GM19463 (cell line): ENCODE results near the gene WNK2.
"Not testable (repeated sequence)": the region's sequence is repeated elsewhere in the genome, so short reads cannot be mapped to it uniquely, and the experiment has no call there.

Experiments
- ATAC-seq: cut with Tn5 transposase; IDR thresholded peaks from one replicate; pipeline ENCODE4 v1.9.1; 2021; ENCODE audit warnings: mild to moderate bottlenecking, moderate library complexity; ENCODE audit not compliant: unreplicated experiment

WNK2 gene

DNA sequence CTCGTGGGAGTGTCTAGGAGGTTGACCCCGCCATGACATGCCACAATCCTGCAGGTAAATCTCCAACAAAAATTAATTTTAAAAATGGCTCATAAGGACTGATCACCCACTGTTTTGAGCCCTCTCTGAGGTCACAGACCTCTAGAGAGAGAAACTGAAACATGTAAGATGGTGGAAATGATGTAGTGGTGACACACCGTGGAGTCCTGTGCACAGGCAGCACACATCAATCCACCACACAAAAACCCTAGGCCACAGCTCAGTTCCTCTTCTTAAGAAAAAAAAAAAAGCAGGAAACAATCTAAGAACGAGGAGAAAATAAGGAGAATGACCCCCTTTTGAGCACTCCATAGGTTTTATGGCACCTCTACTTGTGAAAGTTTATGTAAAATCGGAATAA, 173.7 kb downstream of the WNK2 start:
- ATAC-seq, result peak; percentile 48

DNA sequence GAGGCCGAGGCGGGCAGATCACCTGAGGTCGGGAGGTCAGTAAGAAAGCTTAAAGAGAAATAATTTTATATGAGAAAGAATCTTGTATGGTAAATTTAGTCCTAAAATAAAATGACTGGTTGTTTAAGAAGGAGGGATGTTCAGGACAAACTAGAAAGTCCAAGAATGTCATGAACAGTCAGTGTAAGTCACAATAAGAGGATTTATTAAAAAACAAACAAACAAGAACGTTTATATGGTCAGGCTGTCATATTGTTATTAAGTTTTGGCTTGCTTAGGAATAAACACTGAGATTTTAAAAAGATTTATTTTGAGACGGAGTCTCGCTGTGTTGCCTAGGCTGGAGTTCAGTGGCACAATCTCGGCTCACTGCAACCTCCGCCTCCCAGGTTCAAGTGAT, 176.0 kb downstream of the WNK2 start:
- ATAC-seq, result not testable (repeated sequence)

DNA sequence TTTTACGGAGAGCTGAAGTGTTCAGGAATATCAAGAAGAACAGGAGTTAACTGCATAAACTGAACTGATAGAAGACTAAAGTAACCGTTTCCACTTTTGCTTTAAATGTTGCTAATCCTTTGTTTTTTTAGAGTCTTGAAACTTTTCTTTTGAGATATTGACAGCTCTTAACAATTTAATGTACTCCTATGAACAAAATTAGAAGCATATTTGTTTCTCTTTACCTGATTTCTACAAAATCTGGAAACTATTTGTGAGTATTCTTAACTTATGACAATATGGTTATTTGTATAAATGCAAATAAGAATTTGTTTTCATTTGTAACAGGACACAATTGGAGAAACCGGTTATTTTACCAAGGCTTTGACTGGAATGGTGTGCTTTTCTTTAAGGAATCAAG, 178.1 kb downstream of the WNK2 start:
- no peak for ATAC-seq

DNA sequence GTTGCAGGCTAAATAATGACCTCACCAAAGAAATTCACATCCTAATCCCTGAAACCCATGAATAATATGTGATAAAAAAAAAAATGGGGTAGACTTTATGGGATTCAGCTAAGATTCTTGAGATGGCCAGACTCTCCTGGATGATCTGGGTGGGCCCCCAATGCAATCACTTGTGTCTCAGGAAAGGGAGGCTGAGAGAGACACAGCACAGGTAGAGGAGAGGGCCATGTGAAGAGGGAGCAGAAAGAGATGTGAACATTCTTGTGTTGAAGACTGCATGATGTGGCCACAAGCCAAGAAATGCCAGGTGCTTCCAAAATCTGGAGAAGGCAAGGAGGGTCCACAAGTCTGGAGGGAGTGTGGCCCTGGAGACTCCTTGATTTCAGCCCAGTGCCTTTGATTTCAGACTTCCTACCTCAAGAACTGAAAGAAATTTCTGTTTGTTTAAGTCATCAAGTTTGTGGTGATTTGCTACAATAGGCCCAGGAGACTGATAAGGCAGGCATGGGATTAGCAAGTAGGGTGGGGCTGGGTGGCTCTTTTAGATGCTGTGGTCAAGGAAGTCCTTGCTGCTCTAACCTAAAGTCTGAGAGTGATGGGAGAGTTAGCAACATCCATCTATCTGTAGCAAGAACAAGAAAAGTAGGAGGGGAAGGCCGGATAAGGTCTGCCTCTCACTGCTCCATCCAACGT, 180.9 kb downstream of the WNK2 start:
- ATAC-seq, result no peak

DNA sequence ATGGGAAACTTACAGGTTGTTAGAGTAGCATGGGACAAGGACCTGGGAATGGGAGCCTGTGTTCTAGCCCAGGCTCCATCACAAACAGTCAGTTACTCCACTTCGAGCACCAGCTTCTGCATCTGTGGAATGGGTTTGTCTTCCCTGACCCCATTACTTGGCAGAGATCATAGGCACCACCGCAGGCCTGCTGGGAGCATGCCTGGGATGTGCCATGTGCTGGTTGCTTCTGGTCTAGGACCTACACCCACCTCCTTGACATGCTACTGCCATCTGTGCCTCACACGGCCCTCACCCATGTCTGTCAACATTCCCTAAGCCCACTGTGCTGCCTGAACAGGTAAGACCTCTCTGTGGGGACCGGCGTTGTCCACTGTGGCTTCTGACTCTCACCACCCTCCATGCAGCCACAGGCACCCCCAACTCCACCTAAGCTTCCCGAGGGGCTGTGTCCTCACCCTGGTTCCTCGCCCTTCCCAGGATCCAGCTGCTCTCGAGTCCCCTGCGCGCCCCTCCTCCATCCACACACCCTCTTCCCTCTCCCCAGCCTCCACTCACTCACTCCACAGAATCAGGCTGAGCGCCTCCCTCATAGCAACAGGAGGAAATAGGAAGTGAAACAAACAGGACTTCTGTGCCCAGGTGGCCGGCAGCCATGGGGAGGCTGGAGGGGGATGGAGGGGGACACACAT, 181.6 kb downstream of the WNK2 start:
- ATAC-seq, result no peak

DNA sequence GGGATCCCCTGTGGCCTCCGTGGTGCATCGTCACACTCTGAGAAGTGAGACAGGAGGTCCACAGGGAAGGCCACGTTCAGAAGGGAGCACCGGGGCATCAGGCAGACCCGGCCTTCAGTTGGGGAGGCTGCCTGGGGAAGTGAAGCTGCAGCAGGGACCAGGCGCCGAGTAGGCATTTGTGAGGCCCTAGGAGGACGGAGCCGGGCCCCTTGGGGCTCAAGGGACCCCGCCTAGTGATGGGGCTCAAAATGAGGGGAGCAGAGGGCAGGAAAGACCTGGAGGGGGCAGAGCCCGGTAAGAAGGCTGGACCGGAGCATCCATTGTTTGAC, 182.1 kb downstream of the WNK2 start:
- ATAC-seq, result no peak

DNA sequence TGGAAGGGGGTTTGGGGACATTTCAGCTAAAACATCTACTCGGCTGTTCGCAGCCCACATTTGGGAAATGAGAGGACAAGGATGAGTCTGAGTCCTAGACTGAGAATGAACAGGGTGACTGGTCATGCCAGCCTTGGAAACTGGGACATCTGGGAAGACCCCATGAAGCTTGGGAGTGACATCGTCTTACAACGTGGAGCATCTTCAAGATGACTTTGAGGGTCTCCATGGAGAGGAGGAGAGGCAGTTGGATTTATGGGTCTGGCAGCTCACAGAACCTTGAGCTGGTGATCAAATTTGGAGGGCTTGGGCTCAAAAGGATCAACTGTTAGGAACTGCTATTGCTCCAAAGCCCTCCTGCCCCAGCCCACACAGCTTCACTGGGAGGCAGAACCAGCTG, 182.5 kb downstream of the WNK2 start:
- not testable (repeated sequence) for ATAC-seq

DNA sequence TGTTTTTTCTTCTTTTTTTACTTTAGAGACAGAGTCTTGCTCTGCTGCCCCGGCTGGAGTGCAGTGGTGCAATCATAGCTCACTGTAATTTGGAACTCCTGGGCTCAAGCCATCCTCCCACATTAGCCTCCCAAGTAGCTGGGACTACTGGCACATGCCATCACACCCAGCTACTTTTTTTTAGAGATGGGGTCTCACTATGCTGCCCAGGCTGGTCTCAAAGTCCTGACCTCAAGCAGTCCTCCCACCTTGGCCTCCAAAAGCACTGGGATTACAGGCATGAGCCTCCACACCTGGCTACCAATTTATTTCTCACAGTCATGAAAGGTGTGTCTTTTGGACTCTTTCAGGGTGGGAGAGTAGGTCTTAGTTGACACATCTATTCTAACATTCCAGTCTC, 184.5 kb downstream of the WNK2 start:
- no peak for ATAC-seq

DNA sequence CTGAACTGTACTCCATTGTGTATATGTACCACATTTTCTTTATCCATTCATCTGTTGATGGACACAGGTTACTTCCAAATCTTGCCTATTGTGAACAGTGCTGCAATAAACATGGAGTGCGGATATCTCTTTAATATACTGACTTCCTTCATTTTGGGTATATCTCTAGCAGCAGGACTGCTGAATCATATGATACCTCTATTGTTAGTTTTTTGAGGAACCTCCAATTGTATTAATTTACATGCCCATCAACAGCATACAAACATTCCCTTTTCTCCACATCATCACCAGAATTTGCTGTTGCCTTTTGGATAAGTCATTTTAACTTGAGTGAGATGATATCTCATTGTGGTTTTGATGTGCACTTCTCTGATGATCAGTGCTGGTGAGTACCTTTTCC, 185.7 kb downstream of the WNK2 start:
- ATAC-seq, result no peak
